Vagina (tissue), 2 donors: ENCODE data around the gene ECD.

ENCODE experiments used
- POLR2A ChIP-seq, 2 donors: fragments of 450-650 bp; IDR thresholded peaks; one replicate each; pipeline ENCODE4 v1.6.1; 2017; ENCODE audit warnings: antibody characterized with exemption in 2 of 2, mild to moderate bottlenecking in 2 of 2, moderate library complexity in 2 of 2
- POLR2AphosphoS5 ChIP-seq, 2 donors: sonication (generic); formaldehyde crosslinking; IDR thresholded peaks; one replicate each; pipeline ENCODE4 v1.9.0; 2017; ENCODE audit warnings: antibody characterized with exemption in 2 of 2, mild to moderate bottlenecking in 2 of 2, low read depth in 1 of 2; ENCODE audit not compliant: insufficient read depth in 1 of 2
- TF ChIP-seq, protein P1 (sequence below), 3 experiments: fragments of 450-650 bp in 2 of 3; fragments of 200-600 bp in 1 of 3; sonication (generic) in 1 of 3; IDR thresholded peaks; one replicate each; pipeline ENCODE4 v1.5.1; 2017 to 2019; ENCODE audit warnings: antibody characterized with exemption in 3 of 3, mild to moderate bottlenecking in 2 of 3, moderate library complexity in 2 of 3

DNA sequence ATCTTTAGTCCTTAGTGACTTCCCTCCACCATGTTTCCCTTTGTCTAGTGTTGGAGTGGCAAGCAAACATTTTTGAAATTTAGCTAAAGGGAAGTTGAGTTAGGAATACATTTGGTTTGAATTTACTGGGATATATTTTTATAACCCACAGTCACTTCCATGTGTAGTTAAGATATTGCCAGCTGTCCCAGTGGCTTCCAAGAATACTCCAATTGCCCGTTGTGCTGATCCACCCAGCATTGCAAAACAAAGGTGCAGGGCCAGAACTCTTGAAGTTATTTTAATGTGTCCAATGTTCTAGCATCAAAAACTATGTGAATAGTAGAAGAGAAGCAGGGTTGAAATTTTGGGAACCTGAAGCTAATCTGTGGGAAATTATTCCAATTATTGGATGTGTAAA lies 68.7 kb downstream of the ECD start:
- TF ChIP-seq POLR2A (IDR thresholded peaks at IDR 0.05) (no peak), POLR2AphosphoS5 (IDR thresholded peaks at IDR 0.05; ENCODE audit: insufficient read depth in 1 of 2, low read depth in 1 of 2) (no peak)
- TF ChIP-seq, protein P1, sequence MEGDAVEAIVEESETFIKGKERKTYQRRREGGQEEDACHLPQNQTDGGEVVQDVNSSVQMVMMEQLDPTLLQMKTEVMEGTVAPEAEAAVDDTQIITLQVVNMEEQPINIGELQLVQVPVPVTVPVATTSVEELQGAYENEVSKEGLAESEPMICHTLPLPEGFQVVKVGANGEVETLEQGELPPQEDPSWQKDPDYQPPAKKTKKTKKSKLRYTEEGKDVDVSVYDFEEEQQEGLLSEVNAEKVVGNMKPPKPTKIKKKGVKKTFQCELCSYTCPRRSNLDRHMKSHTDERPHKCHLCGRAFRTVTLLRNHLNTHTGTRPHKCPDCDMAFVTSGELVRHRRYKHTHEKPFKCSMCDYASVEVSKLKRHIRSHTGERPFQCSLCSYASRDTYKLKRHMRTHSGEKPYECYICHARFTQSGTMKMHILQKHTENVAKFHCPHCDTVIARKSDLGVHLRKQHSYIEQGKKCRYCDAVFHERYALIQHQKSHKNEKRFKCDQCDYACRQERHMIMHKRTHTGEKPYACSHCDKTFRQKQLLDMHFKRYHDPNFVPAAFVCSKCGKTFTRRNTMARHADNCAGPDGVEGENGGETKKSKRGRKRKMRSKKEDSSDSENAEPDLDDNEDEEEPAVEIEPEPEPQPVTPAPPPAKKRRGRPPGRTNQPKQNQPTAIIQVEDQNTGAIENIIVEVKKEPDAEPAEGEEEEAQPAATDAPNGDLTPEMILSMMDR (IDR thresholded peaks at IDR 0.05), result no peak
